Measurements from ENCODE around the gene PROM2. TPM values are rescaled to one million over a fixed set of nuclear protein-coding genes. Genes with fewer than 3 reads are reported as not detected.
A peak's percentile ranks its signal among the peaks of the same experiment; 100 is the strongest.

Gene PROM2
- total RNA-seq, 1 donor from 2014 or later = 14.2 TPM

DNA sequence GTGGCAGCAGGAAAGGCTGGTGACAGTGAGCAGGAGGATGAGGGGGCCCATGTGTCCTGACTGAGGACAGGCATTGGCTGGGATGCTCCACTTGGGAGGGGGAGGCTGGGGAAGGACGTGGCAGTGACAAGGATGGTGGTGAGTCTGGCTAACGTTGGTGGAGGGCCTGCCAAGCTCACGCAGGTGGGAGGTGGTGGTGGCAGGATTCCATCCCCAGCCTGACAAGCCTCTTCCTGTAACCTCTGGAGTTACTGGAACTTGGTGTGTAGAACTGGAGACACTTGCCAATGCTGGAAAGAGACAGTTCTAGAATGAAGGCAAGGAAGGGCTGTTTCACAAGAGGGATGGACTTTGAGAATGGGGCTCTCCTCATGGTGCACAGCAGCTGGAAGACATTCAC lies 8.2 kb downstream of the PROM2 start:
- no peaks in the 10 kb centered on the region for H3K27me3 Mint-ChIP-seq
- TF ChIP-seq, protein P1, sequence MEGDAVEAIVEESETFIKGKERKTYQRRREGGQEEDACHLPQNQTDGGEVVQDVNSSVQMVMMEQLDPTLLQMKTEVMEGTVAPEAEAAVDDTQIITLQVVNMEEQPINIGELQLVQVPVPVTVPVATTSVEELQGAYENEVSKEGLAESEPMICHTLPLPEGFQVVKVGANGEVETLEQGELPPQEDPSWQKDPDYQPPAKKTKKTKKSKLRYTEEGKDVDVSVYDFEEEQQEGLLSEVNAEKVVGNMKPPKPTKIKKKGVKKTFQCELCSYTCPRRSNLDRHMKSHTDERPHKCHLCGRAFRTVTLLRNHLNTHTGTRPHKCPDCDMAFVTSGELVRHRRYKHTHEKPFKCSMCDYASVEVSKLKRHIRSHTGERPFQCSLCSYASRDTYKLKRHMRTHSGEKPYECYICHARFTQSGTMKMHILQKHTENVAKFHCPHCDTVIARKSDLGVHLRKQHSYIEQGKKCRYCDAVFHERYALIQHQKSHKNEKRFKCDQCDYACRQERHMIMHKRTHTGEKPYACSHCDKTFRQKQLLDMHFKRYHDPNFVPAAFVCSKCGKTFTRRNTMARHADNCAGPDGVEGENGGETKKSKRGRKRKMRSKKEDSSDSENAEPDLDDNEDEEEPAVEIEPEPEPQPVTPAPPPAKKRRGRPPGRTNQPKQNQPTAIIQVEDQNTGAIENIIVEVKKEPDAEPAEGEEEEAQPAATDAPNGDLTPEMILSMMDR (IDR thresholded peaks at IDR 0.05; ENCODE audit: unreplicated experiment) = no peak
- no peak overlapping the region for H3K4me3 Mint-ChIP-seq (ENCODE audit: low read depth)
- peaks cover 2% of the 10 kb centered on the region for H3K36me3 Mint-ChIP-seq (ENCODE audit: insufficient read depth)
- no peak overlapping the region for H3K27ac Mint-ChIP-seq
- no peaks in the 10 kb centered on the region for H3K4me1 Mint-ChIP-seq (ENCODE audit: low read depth)
- H3K9me3 Mint-ChIP-seq (ENCODE audit: low read depth) = no peaks in the 10 kb centered on the region
- DNase-seq (ENCODE audit: low spot score, unreplicated experiment) = no peak

DNA sequence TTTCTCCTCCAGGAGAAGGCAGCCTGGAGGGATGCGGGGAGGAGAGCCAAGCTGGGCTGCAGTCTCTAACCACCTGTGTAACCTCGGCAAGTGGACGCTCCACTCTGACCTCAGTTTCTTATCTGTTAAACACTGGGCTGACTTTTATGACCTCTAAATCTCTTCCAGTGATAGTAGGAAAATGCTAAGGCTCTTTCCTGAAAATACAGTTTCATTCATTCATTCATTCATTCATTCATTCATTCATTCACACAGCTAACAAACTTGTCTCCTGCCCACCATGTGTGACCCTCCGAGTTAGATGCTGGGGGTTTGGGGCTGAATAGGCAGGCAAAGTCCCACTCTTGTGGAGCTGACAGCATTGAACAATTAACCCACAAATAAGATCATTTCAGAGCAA lies 9.3 kb downstream of the PROM2 start:
- peaks cover 2% of the 10 kb centered on the region for H3K36me3 Mint-ChIP-seq (ENCODE audit: insufficient read depth)
- TF ChIP-seq, protein P1 (IDR thresholded peaks at IDR 0.05; ENCODE audit: unreplicated experiment) = no peak
- no peaks in the 10 kb centered on the region for H3K9me3 Mint-ChIP-seq (ENCODE audit: low read depth)
- no peak for DNase-seq (ENCODE audit: low spot score, unreplicated experiment)
- H3K27ac Mint-ChIP-seq = no peak overlapping the region
- no peaks in the 10 kb centered on the region for H3K4me1 Mint-ChIP-seq (ENCODE audit: low read depth)
- H3K4me3 Mint-ChIP-seq (ENCODE audit: low read depth) = no peak overlapping the region
- H3K27me3 Mint-ChIP-seq = no peaks in the 10 kb centered on the region

DNA sequence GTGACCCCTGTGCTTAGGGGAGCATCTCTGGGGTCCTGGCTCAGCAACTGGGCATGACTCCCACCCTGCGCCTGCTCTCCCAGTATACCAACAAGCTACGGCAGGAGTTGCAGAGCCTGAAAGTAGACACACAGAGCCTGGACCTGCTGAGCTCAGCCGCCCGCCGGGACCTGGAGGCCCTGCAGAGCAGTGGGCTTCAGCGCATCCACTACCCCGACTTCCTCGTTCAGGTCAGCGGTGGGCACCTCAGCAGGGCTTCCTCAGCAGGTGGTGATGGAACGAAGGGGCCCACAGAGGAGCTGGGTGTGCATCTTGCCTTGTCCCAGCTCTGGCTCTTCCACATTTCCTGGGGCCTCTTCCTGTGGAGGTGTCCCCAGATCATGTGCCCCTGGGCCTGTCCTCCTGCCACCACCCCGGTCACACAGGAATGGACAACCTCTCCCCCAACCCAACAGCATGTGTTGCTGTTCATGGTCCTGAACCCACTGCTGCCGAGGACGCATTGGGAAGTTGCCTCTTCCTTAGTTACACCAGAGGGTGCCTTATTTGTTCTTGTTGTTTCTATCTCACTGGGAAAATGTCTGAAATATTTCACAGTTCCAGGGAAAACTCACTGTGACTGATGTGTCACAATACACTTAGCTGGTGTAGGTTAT lies 10.8 kb downstream of the PROM2 start:
- no peak for DNase-seq (ENCODE audit: low spot score, unreplicated experiment)
- TF ChIP-seq, protein P1 (IDR thresholded peaks at IDR 0.05; ENCODE audit: unreplicated experiment) = no peak
- H3K27ac Mint-ChIP-seq = no peak overlapping the region
- H3K27me3 Mint-ChIP-seq = no peaks in the 10 kb centered on the region
- peaks cover under 1% of the 10 kb centered on the region for H3K9me3 Mint-ChIP-seq (ENCODE audit: low read depth)
- H3K4me1 Mint-ChIP-seq (ENCODE audit: low read depth) = no peaks in the 10 kb centered on the region
- no peak overlapping the region for H3K4me3 Mint-ChIP-seq (ENCODE audit: low read depth)
- peaks cover 3% of the 10 kb centered on the region for H3K36me3 Mint-ChIP-seq (ENCODE audit: insufficient read depth)

DNA sequence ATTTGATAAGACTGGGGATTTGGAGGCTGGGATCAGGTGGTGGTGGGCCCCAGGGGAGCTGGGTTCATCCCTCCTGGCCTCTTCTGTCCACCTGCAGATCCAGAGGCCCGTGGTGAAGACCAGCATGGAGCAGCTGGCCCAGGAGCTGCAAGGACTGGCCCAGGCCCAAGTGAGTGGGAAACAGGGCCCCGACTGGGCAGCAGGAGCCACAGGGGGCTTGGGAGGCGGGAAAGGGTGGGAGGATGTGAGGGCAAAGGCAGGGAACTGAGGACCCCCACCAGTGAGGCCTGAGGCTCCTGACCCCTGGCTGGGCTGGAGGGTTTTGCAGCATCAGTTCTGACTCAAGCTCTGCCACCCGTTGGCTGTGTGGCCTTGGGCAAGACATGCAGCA lies 11.3 kb downstream of the PROM2 start:
- Mint-ChIP-seq H3K27me3 (no peaks in the 10 kb centered on the region), H3K27ac (no peak overlapping the region), H3K4me3 (ENCODE audit: low read depth) (no peak overlapping the region), H3K4me1 (ENCODE audit: low read depth) (no peaks in the 10 kb centered on the region), H3K9me3 (ENCODE audit: low read depth) (peaks cover 6% of the 10 kb centered on the region), H3K36me3 (ENCODE audit: insufficient read depth) (peaks cover 8% of the 10 kb centered on the region)
- no peak for DNase-seq (ENCODE audit: low spot score, unreplicated experiment)
- TF ChIP-seq, protein P1 (IDR thresholded peaks at IDR 0.05; ENCODE audit: unreplicated experiment) = no peak

DNA sequence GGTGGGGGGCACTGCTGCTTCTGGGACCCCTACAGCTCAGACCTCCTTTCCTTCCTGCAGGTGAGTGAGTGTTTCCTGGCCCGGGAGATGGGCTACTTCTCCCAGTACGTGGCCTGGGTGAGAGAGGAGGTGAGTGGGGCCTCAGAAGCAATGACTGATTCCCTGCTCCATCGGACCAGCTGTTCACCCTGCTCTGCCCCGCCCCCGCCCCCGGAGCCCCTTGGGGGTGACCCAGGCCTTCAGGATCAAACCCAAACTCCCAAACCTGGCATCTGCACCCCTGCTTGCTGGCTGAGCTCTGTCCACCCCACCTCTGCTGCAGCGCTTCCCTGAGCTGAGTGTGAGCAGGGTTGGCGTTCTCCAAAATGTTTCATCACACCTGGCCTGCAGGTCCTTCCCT lies 13.1 kb downstream of the PROM2 start:
- no peak for DNase-seq (ENCODE audit: low spot score, unreplicated experiment)
- TF ChIP-seq, protein P1 (IDR thresholded peaks at IDR 0.05; ENCODE audit: unreplicated experiment) = no peak
- peaks cover 10% of the 10 kb centered on the region for H3K36me3 Mint-ChIP-seq (ENCODE audit: insufficient read depth)
- peak overlapping the region; percentile 16 for H3K27ac Mint-ChIP-seq
- no peak overlapping the region for H3K4me3 Mint-ChIP-seq (ENCODE audit: low read depth)
- H3K9me3 Mint-ChIP-seq (ENCODE audit: low read depth) = peaks cover 13% of the 10 kb centered on the region
- H3K4me1 Mint-ChIP-seq (ENCODE audit: low read depth) = no peaks in the 10 kb centered on the region
- H3K27me3 Mint-ChIP-seq = no peaks in the 10 kb centered on the region

All from progenitor cell of endocrine pancreas (in vitro differentiated cells).